ENCODE data around the gene ZNF44. TPM values are rescaled to one million over a fixed set of nuclear protein-coding genes. Genes with fewer than 3 reads are reported as not detected.
A peak's percentile ranks its signal among the peaks of the same experiment; 100 is the strongest.

The ZNF44 gene
- total and polyA plus RNA-seq, 2 of the 13 experiments (the other 11 are each of a cell fraction or from before 2014, with no cell fraction given), result 6.9 to 15.7 TPM

DNA sequence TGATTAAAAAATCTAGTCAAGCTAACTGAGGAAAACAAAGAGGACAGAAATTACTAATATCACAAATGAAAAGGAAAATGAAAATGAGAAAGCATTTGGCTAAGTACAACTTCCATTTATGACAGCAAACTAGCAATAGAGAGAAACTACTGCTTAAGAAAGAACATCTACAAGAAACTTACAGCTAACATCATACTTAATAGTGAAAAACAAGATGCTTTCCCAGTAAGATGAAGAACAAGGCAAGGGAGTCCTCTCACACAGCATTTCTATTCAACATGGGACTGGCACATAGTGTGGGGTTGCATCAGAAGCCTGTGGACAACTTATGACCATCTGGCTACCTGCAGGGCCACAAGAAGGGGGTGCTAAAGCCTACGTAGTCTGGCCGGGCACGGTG, 39.3 kb downstream of the ZNF44 start:
- TF ChIP-seq MAFG (CRISPR knock-in tag; IDR thresholded peaks at IDR 0.05), result no peak
- TF ChIP-seq RBM39 (IDR thresholded peaks at IDR 0.05; ENCODE audit: low read depth, low read length, poor library complexity, severe bottlenecking), result no peak
- TF ChIP-seq, protein P1, sequence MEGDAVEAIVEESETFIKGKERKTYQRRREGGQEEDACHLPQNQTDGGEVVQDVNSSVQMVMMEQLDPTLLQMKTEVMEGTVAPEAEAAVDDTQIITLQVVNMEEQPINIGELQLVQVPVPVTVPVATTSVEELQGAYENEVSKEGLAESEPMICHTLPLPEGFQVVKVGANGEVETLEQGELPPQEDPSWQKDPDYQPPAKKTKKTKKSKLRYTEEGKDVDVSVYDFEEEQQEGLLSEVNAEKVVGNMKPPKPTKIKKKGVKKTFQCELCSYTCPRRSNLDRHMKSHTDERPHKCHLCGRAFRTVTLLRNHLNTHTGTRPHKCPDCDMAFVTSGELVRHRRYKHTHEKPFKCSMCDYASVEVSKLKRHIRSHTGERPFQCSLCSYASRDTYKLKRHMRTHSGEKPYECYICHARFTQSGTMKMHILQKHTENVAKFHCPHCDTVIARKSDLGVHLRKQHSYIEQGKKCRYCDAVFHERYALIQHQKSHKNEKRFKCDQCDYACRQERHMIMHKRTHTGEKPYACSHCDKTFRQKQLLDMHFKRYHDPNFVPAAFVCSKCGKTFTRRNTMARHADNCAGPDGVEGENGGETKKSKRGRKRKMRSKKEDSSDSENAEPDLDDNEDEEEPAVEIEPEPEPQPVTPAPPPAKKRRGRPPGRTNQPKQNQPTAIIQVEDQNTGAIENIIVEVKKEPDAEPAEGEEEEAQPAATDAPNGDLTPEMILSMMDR (CRISPR knock-in tag; IDR thresholded peaks at IDR 0.05), result 0 out of 2 replicates have a peak, but pooled peaks have one; percentile 15
- intact Hi-C loops (cut with micrococcal nuclease; ENCODE audit: unreplicated experiment), result no loop called here
- Histone ChIP-seq H4K20me1 (ENCODE audit: insufficient read depth, low read length) (no peaks in the 10 kb centered on the region), H3K27ac (ENCODE audit: extremely low read length, insufficient read depth, low read length) (no peak overlapping the region), H3K79me2 (ENCODE audit: insufficient read depth, low read length) (no peaks in the 10 kb centered on the region), H3K9me3 (ENCODE audit: low read length) (no peaks in the 10 kb centered on the region), H3K4me2 (ENCODE audit: low read depth, low read length) (no peak overlapping the region), H3K9ac (ENCODE audit: insufficient read depth, low read depth, low read length) (no peak overlapping the region), H3K36me3 (replicated peaks in 1 of 2; ENCODE audit: control insufficient read depth in 1 of 2, insufficient read depth in 2 of 2, low read length in 2 of 2) (no peaks in the 10 kb centered on the region), H3K27me3 (ENCODE audit: control insufficient read depth in 1 of 2, insufficient read depth in 2 of 2, low read length in 2 of 2) (no peaks in the 10 kb centered on the region), H3K4me3 (replicated peaks in 1 of 3; ENCODE audit: insufficient read depth in 1 of 3, low read depth in 2 of 3, low read length in 3 of 3) (no peak overlapping the region), H2AFZ (ENCODE audit: low read length) (no peak overlapping the region), H3K4me1 (ENCODE audit: insufficient read depth, low read length) (peaks cover 8% of the 10 kb centered on the region; the same call in 1 of the 2 replicates)
- in situ Hi-C loops (cut with HindIII; ENCODE audit: extremely low pct_ligation_motif_present, low pct_unique_long_range_greater_than_20kb), result no loop called here
- FAIRE-seq (no peak), DNase-seq (ENCODE audit: low spot score) (no peak), ATAC-seq (no peak)
- CTCF ChIA-PET (ENCODE audit: low intra/inter-chr PET ratio, low total read pairs), result no interaction called here
- BruUV-seq (replicated peaks), result no TSS peak
- WGBS (ENCODE audit: low lambda C conversion rate), result 56% methylated on average over 3 of the region's 3 CpGs
- POLR2A ChIA-PET, result no interaction called here

DNA sequence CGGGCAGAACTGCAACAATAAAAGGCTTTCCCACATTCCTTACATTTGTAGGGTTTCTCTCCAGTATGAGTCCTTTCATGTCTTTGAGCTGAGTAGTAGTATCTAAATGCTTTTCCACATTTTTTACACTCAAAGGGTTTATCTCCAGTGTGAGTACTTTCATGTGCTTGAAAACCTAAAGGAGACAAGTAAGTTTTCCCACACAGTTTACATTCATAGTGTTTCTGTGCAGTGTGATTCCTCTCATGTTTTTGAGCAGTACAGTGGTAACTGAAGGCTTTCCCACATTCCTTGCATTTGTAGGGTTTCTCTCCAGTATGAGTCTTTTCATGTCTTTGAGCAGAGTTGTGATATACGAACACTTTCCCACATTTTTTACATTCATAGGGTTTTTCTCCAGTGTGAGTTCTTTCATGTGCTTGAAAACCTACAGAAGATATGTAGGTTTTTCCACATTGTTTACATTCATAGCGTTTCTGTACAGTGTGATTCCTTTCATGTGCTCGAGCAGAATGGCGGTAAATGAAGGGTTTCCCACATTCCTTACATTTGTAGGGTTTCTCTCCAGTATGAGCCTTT, 47.0 kb downstream of the ZNF44 start:
- Histone ChIP-seq H3K4me3 (replicated peaks in 1 of 3; ENCODE audit: insufficient read depth in 1 of 3, low read depth in 2 of 3, low read length in 3 of 3) (no peak overlapping the region), H3K27ac (ENCODE audit: extremely low read length, insufficient read depth, low read length) (no peak overlapping the region), H3K9me3 (ENCODE audit: low read length) (peaks cover 20% of the 10 kb centered on the region), H3K9ac (ENCODE audit: insufficient read depth, low read depth, low read length) (no peak overlapping the region), H3K4me2 (ENCODE audit: low read depth, low read length) (no peak overlapping the region), H3K79me2 (ENCODE audit: insufficient read depth, low read length) (no peaks in the 10 kb centered on the region), H2AFZ (ENCODE audit: low read length) (no peak overlapping the region), H3K27me3 (ENCODE audit: control insufficient read depth in 1 of 2, insufficient read depth in 2 of 2, low read length in 2 of 2) (no peaks in the 10 kb centered on the region), H3K4me1 (ENCODE audit: insufficient read depth, low read length) (peaks cover 8% of the 10 kb centered on the region; the same call in 1 of the 2 replicates), H4K20me1 (ENCODE audit: insufficient read depth, low read length) (no peaks in the 10 kb centered on the region), H3K36me3 (replicated peaks in 1 of 2; ENCODE audit: control insufficient read depth in 1 of 2, insufficient read depth in 2 of 2, low read length in 2 of 2) (no peaks in the 10 kb centered on the region)
- WGBS (ENCODE audit: low lambda C conversion rate), result 68% methylated on average over 5 of the region's 5 CpGs
- no peak for DNase-seq (ENCODE audit: low spot score)
- FAIRE-seq, result no peak
- in situ Hi-C loops (cut with HindIII; ENCODE audit: extremely low pct_ligation_motif_present, low pct_unique_long_range_greater_than_20kb), result no loop called here
- ATAC-seq, result no peak
- ChIA-PET POLR2A (no interaction called here), CTCF (ENCODE audit: low intra/inter-chr PET ratio, low total read pairs) (no interaction called here)
- intact Hi-C loops (cut with micrococcal nuclease; ENCODE audit: unreplicated experiment), result no loop called here
- no TSS peak for BruUV-seq (replicated peaks)
- TF ChIP-seq THYN1 (CRISPR knock-in tag; IDR thresholded peaks at IDR 0.05; ENCODE audit: borderline replicate concordance, low read depth) (no peak), SOX13 (IDR thresholded peaks at IDR 0.05) (no peak), SOX13 (CRISPR knock-in tag; conservative IDR thresholded peaks at IDR 0.05 in 1 of 2, IDR thresholded peaks at IDR 0.05 in 1 of 2) (no peak), ZFP36L2 (CRISPR knock-in tag; IDR thresholded peaks at IDR 0.05) (no peak), NR2C2 (CRISPR knock-in tag; IDR thresholded peaks at IDR 0.05; ENCODE audit: borderline replicate concordance) (no peak), SALL2 (CRISPR knock-in tag; IDR thresholded peaks at IDR 0.05) (no peak), RBM39 (IDR thresholded peaks at IDR 0.05; ENCODE audit: low read depth, low read length, poor library complexity, severe bottlenecking) (no peak), REPIN1 (CRISPR knock-in tag; IDR thresholded peaks at IDR 0.05; ENCODE audit: borderline replicate concordance, low read depth) (no peak), MTA3 (CRISPR knock-in tag; IDR thresholded peaks at IDR 0.05) (no peak), DR1 (CRISPR knock-in tag; IDR thresholded peaks at IDR 0.05) (no peak), ZNF713 (CRISPR knock-in tag; IDR thresholded peaks at IDR 0.05) (no peak), CBFB (CRISPR knock-in tag; IDR thresholded peaks at IDR 0.05) (no peak)
- TF ChIP-seq, protein P2, sequence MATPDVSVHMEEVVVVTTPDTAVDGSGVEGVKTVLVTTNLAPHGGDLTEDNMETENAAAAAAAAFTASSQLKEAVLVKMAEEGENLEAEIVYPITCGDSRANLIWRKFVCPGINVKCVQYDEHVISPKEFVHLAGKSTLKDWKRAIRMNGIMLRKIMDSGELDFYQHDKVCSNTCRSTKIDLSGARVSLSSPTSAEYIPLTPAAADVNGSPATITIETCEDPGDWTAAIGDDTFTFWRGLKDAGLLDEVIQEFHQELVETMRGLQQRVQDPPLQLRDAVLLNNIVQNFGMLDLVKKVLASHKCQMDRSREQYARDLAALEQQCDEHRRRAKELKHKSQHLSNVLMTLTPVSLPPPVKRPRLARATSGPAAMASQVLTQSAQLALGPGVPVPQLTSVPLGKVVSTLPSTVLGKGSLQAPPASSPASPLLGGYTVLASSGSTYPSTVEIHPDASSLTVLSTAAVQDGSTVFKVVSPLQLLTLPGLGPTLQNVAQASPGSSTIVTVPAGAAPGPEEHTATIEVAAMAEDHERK (CRISPR knock-in tag; IDR thresholded peaks at IDR 0.05; ENCODE audit: low read depth), result no peak
- TF ChIP-seq, protein P3, sequence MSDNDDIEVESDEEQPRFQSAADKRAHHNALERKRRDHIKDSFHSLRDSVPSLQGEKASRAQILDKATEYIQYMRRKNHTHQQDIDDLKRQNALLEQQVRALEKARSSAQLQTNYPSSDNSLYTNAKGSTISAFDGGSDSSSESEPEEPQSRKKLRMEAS (IDR thresholded peaks at IDR 0.05), result no peak

Data from HepG2 (cell line).